Kidney (tissue), 14 donors: ENCODE results near the gene P3H4. TPM values are rescaled to one million over a fixed set of nuclear protein-coding genes. Genes with fewer than 3 reads are reported as not detected.
A peak's percentile ranks its signal among the peaks of the same experiment; 100 is the strongest.

Source experiments
- DNase-seq, 5 donors: peaks; one replicate each; pipeline ENCODE4 v3.0.0-alpha.2; 2013 to 2020
- FAIRE-seq: peaks from 2 replicates; lab custom pipeline; 2012; peaks lifted over from hg19 to GRCh38; lab: Jason Lieb, UNC
- H3K27ac ChIP-seq, 2 donors: one replicate each; pipeline ENCODE4 v1.7.0; 2013; ENCODE audit warnings: low read depth in 2 of 2, low read length in 2 of 2, inconsistent platforms in 1 of 2
- H3K27me3 ChIP-seq: one replicate; pipeline ENCODE4 v1.7.1; 2013; ENCODE audit warnings: low read length, inconsistent platforms; ENCODE audit not compliant: control insufficient read depth, insufficient read depth
- H3K36me3 ChIP-seq, 3 donors: one replicate each; pipeline versions ENCODE4 v1.7.0 to v1.7.1; 2013; ENCODE audit warnings: low read length in 3 of 3, control low read depth in 1 of 3, inconsistent platforms in 1 of 3; ENCODE audit not compliant: insufficient read depth in 3 of 3, control insufficient read depth in 2 of 3
- H3K4me1 ChIP-seq, 3 donors: one replicate each; pipeline versions ENCODE4 v1.7.0 to v1.7.1; 2013; ENCODE audit warnings: low read length in 3 of 3, inconsistent platforms in 1 of 3, low read depth in 1 of 3; ENCODE audit not compliant: control insufficient read depth in 2 of 3, insufficient read depth in 2 of 3
- H3K4me3 ChIP-seq, 3 donors: one replicate each; pipeline versions ENCODE4 v1.7.0 to v1.8.1; 2013; ENCODE audit warnings: low read length in 3 of 3, control low read depth in 1 of 3, inconsistent platforms in 1 of 3
- H3K9ac ChIP-seq, 3 donors: one replicate each; pipeline versions ENCODE4 v1.7.0 to v1.7.1; 2013; ENCODE audit warnings: low read length in 3 of 3, control low read depth in 1 of 3, inconsistent platforms in 1 of 3
- H3K9me3 ChIP-seq, 3 donors: one replicate each; pipeline versions ENCODE4 v1.7.0 to v1.7.1; 2013; ENCODE audit warnings: low read length in 3 of 3, control low read depth in 1 of 3, inconsistent platforms in 1 of 3; ENCODE audit not compliant: control insufficient read depth in 2 of 3, insufficient read depth in 1 of 3
- intact Hi-C: fragments of 100-400 bp; cut with DNase I; formaldehyde crosslinking; loops from one replicate; pipeline ENCODE4 v1.11.1; 2022
- polyA plus RNA-seq: library from polyadenylated mRNA; stranded (reverse); fragments of 350-450 nt; fragmentation: Illumina TruSeq; extraction: RNeasy Lipid Tissue Mini Kit (QIAGEN cat#74804); gene quantifications from one replicate; pipeline ENCODE4 v1.2.3, GENCODE V29; 2014; ENCODE audit warnings: low read depth, low replicate concordance; ENCODE audit not compliant: insufficient read depth
- total RNA-seq: library from RNA; stranded (reverse); fragmentation: NEBNext Ultra II Directional; extraction: Animal tissue kit (Norgen Biotek cat#: 25700); gene quantifications from one replicate; pipeline ENCODE4 v1.2.1, GENCODE V29; 2021
- TF ChIP-seq, protein P1 (sequence below): IDR thresholded peaks from 3 replicates; pipeline ENCODE4 v1.5.1; 2012; ENCODE audit warnings: mild to moderate bottlenecking, moderate library complexity, borderline replicate concordance; ENCODE audit not compliant: insufficient read depth; ENCODE audit errors: extremely low read depth
- donor health status: control.
- donor health status: control.
- donor health status: control.
- donor health status: control.
- donor health status: control.
- donor health status: DM: yes; HTN: yes; CAD: no.
- donor health status: Normal renal cell carcinoma (clear cell type).

P3H4 gene
- total and polyA plus RNA-seq, 2 donors from 2014 or later = 13.6 to 13.7 TPM

- TF ChIP-seq, protein P1, sequence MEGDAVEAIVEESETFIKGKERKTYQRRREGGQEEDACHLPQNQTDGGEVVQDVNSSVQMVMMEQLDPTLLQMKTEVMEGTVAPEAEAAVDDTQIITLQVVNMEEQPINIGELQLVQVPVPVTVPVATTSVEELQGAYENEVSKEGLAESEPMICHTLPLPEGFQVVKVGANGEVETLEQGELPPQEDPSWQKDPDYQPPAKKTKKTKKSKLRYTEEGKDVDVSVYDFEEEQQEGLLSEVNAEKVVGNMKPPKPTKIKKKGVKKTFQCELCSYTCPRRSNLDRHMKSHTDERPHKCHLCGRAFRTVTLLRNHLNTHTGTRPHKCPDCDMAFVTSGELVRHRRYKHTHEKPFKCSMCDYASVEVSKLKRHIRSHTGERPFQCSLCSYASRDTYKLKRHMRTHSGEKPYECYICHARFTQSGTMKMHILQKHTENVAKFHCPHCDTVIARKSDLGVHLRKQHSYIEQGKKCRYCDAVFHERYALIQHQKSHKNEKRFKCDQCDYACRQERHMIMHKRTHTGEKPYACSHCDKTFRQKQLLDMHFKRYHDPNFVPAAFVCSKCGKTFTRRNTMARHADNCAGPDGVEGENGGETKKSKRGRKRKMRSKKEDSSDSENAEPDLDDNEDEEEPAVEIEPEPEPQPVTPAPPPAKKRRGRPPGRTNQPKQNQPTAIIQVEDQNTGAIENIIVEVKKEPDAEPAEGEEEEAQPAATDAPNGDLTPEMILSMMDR = no peak
- peak in 1 of 5 donors; percentile 53 for DNase-seq
- Histone ChIP-seq H3K27me3 (no peaks in the 10 kb centered on the region), H3K4me3 (no peak overlapping the region), H3K9ac (no peak overlapping the region), H3K4me1 (no peaks in the 10 kb centered on the region), H3K27ac (no peak overlapping the region), H3K9me3 (no peaks in the 10 kb centered on the region), H3K36me3 (peaks cover 0 to 9% (median 2%) of the 10 kb centered on the region in 3 donors)
- FAIRE-seq = no peak
- intact Hi-C loops = no loop called here
Measured at GRCh38 chr17:41821776-41822175, 10.0 kb upstream of the P3H4 start.

DNA sequence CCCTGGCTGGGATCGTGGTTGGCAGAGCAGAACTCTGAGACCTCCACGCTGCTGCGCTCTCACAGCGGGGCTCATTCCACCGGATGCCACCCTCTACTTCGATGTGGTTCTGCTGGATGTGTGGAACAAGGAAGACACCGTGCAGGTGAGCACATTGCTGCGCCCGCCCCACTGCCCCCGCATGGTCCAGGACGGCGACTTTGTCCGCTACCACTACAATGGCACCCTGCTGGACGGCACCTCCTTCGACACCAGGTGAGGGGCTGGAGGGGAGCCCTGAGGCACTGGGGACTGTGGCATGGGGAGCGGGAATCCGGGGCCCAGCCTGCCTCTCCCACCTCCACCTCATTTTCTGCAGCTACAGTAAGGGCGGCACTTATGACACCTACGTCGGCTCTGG is 6.3 kb upstream of the P3H4 start:
- no peak overlapping the region for H3K4me3 ChIP-seq
- no peak overlapping the region for H3K27ac ChIP-seq
- TF ChIP-seq, protein P1 = no peak
- intact Hi-C loops = no loop called here
- no peaks in the 10 kb centered on the region for H3K36me3 ChIP-seq
- H3K9ac ChIP-seq = no peak overlapping the region
- DNase-seq = no peak
- no peaks in the 10 kb centered on the region for H3K9me3 ChIP-seq
- FAIRE-seq = no peak
- peaks cover 0 to 8% (median 5%) of the 10 kb centered on the region in 3 donors for H3K4me1 ChIP-seq
- no peaks in the 10 kb centered on the region for H3K27me3 ChIP-seq

GRCh38 chr17:41816637-41817320 is 5.0 kb upstream of the P3H4 start:
- Histone ChIP-seq H3K27me3 (no peaks in the 10 kb centered on the region), H3K36me3 (no peaks in the 10 kb centered on the region), H3K9ac (no peak overlapping the region), H3K4me3 (no peak overlapping the region), H3K4me1 (peaks cover 0 to 10% (median 8%) of the 10 kb centered on the region in 3 donors), H3K9me3 (no peaks in the 10 kb centered on the region), H3K27ac (no peak overlapping the region)
- no peak for FAIRE-seq
- TF ChIP-seq, protein P1 = no peak
- intact Hi-C loops = no loop called here
- no peak for DNase-seq

DNA sequence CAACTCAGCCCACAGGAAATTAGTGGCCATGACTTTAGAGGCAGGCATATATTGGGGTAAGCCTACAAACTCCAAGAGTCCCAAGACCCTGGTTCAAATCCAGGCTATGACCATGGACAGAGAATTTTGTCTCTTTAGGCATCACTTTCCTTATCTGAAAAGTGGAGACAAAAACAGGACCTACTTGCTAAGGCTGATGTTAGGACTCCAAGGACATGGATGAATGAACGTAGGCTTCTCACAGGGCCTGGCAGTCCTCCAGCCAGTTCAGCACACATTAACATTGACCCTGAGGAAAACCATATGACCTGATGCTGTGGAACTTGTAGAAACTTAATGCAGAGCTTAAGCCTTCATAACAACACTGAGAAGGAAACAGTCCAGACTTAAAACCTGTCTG is 2.4 kb upstream of the P3H4 start:
- peaks cover 0 to 21% (median 13%) of the 10 kb centered on the region in 3 donors for H3K4me1 ChIP-seq
- intact Hi-C loops = no loop called here
- no peaks in the 10 kb centered on the region for H3K36me3 ChIP-seq
- H3K27me3 ChIP-seq = no peaks in the 10 kb centered on the region
- DNase-seq (peak in 4 of 5 donors; percentile 35 to 74 (median 47)), FAIRE-seq (no peak)
- TF ChIP-seq, protein P1 = no peak
- no peak overlapping the region for H3K9ac ChIP-seq
- H3K9me3 ChIP-seq = no peaks in the 10 kb centered on the region
- peak overlapping the region in 1 of 3 donors; percentile 7 for H3K4me3 ChIP-seq
- no peak overlapping the region for H3K27ac ChIP-seq
